HL-60 (cell line): Measurements from ENCODE around the gene JAK1.

Experiments
- DNase-seq, 2 experiments: peaks; one replicate each; pipeline ENCODE4 v3.0.0-alpha.2; 2010 to 2020; ENCODE audit warnings: low read depth in 1 of 2, low spot score in 1 of 2
- H3K27ac ChIP-seq: fragments of 250-450 bp; sonication (Bioruptor Pico); replicated peaks from 2 replicates; pipeline ENCODE4 v1.5.1; 2020; ENCODE audit warnings: mild to moderate bottlenecking, moderate library complexity
- H3K27me3 ChIP-seq: fragments of 250-450 bp; sonication (Bioruptor Pico); 2 replicates; pipeline ENCODE4 v1.5.1; 2021; ENCODE audit warnings: mild to moderate bottlenecking, moderate library complexity; ENCODE audit not compliant: insufficient read depth, poor library complexity, severe bottlenecking
- H3K4me3 ChIP-seq: replicated peaks from 2 replicates; pipeline ENCODE4 v1.5.1; 2011; ENCODE audit warnings: mild to moderate bottlenecking, control low read depth, low read length; ENCODE audit not compliant: insufficient read depth
- CTCF ChIP-seq: IDR thresholded peaks from one replicate; pipeline ENCODE4 v1.5.1; 2011; ENCODE audit warnings: low read length, control low read depth, inconsistent platforms; ENCODE audit not compliant: insufficient read depth
- GABPA ChIP-seq: IDR thresholded peaks from 2 replicates; pipeline ENCODE4 v1.6.1; 2012; ENCODE audit warnings: low read depth
- POLR2AphosphoS5 ChIP-seq: IDR thresholded peaks from 2 replicates; pipeline ENCODE4 v1.6.1; 2012; ENCODE audit warnings: low read depth
- REST ChIP-seq: IDR thresholded peaks from 2 replicates; pipeline ENCODE4 v1.6.1; 2012; ENCODE audit warnings: low read depth; ENCODE audit not compliant: insufficient replicate concordance
- SPI1 ChIP-seq: IDR thresholded peaks from 2 replicates; pipeline ENCODE4 v1.6.1; 2012; ENCODE audit warnings: low read depth, mild to moderate bottlenecking, borderline replicate concordance

JAK1 gene

GRCh38 chr1:64830030-64830651 lies 136.2 kb downstream of the JAK1 start:
- TF ChIP-seq SPI1 = no peak
- no peak for TF ChIP-seq CTCF
- no peak for DNase-seq
- no peak overlapping the region for H3K4me3 ChIP-seq
- H3K27ac ChIP-seq = no peak overlapping the region
- no peaks in the 10 kb centered on the region for H3K27me3 ChIP-seq

- H3K27ac ChIP-seq = no peak overlapping the region
- DNase-seq = no peak
- H3K27me3 ChIP-seq = no peaks in the 10 kb centered on the region
- no peak for TF ChIP-seq SPI1
- no peak overlapping the region for H3K4me3 ChIP-seq
Observed at GRCh38 chr1:64829411-64830029, 136.8 kb downstream of the JAK1 start.

GRCh38 chr1:64828829-64829228 lies 137.5 kb downstream of the JAK1 start:
- no peak for TF ChIP-seq SPI1
- no peak for TF ChIP-seq CTCF
- TF ChIP-seq REST = no peak
- no peak for TF ChIP-seq POLR2AphosphoS5
- no peak for TF ChIP-seq GABPA

GRCh38 chr1:64826991-64827390 lies 139.4 kb downstream of the JAK1 start:
- TF ChIP-seq CTCF = no peak
- TF ChIP-seq SPI1 = no peak
- no peak for TF ChIP-seq REST
- no peak for TF ChIP-seq GABPA
- no peak for TF ChIP-seq POLR2AphosphoS5
- DNase-seq = no peak
- H3K27ac ChIP-seq = no peak overlapping the region

More at GRCh38 chr1:64828829-64829228, 137.5 kb downstream of the JAK1 start:
- H3K27me3 ChIP-seq = no peaks in the 10 kb centered on the region
- H3K4me3 ChIP-seq = no peak overlapping the region
- no peak for DNase-seq
- no peak overlapping the region for H3K27ac ChIP-seq

More at GRCh38 chr1:64826991-64827390, 139.4 kb downstream of the JAK1 start:
- H3K4me3 ChIP-seq = no peak overlapping the region
- no peaks in the 10 kb centered on the region for H3K27me3 ChIP-seq
